A549 (cell line): Measurements from ENCODE around the gene SATB2.

Experiments used
- CBX8 ChIP-seq: fragments of 200-600 bp; sonication (generic); IDR thresholded peaks from 2 replicates; pipeline ENCODE4 v1.6.1; 2016
- CHD2 ChIP-seq: fragments of 150-350 bp; IDR thresholded peaks from 2 replicates; pipeline ENCODE4 v1.6.1; 2014; ENCODE audit warnings: low read length; ENCODE audit not compliant: partially characterized antibody
- EP300 ChIP-seq, 2 experiments: fragments of >200 bp; sonication (Bioruptor Twin); formaldehyde crosslinking; IDR thresholded peaks; 2 replicates in 1 of 2; 3 replicates in 1 of 2; pipeline ENCODE4 v1.6.1; 2016 to 2017
- HOXB13 ChIP-seq: fragments of 250-450 bp; sonication (Bioruptor Pico); IDR thresholded peaks from 2 replicates; pipeline ENCODE4 v1.5.0; 2020; ENCODE audit warnings: low read depth, mild to moderate bottlenecking, moderate library complexity
- JUN ChIP-seq, 2 experiments: fragments of >200 bp; sonication (Bioruptor Twin); formaldehyde crosslinking; IDR thresholded peaks; 2 replicates in 1 of 2; 3 replicates in 1 of 2; pipeline ENCODE4 v1.6.1; 2016 to 2017
- NFE2L2 ChIP-seq: fragments of 150-350 bp; conservative IDR thresholded peaks from 2 replicates; pipeline ENCODE4 v1.6.1; 2014; ENCODE audit warnings: low read length
- POLR2A ChIP-seq: IDR thresholded peaks from 2 replicates; pipeline ENCODE4 v1.6.1; 2012; ENCODE audit warnings: mild to moderate bottlenecking, low read length
- RAD21 ChIP-seq, 2 experiments: fragments of >200 bp in 1 of 2; sonication (Bioruptor Twin) in 1 of 2; formaldehyde crosslinking in 1 of 2; IDR thresholded peaks in 1 of 2; conservative IDR thresholded peaks in 1 of 2; 2 replicates in 1 of 2; 3 replicates in 1 of 2; pipeline ENCODE4 v1.6.1; 2012 to 2018; ENCODE audit warnings: inconsistent platforms in 1 of 2
- RFX5 ChIP-seq: fragments of 450-650 bp; IDR thresholded peaks from 2 replicates; pipeline ENCODE4 v1.7.1; 2014; ENCODE audit warnings: antibody characterized with exemption, mild to moderate bottlenecking, moderate library complexity
- TP53 ChIP-seq: fragments of 250-450 bp; sonication (Bioruptor Pico); IDR thresholded peaks from 2 replicates; pipeline ENCODE4 v1.5.0; 2021; ENCODE audit warnings: mild to moderate bottlenecking, moderate library complexity
- TF ChIP-seq, protein P1 (sequence below): fragments of >200 bp; sonication (Bioruptor Twin); formaldehyde crosslinking; IDR thresholded peaks from 3 replicates; pipeline ENCODE4 v1.5.1; 2016
- TF ChIP-seq, protein P2 (sequence below): IDR thresholded peaks from 2 replicates; pipeline ENCODE4 v1.6.1; 2012; ENCODE audit warnings: low read depth, borderline replicate concordance
- TF ChIP-seq, protein P3 (sequence below): fragments of 200-600 bp; sonication (generic); IDR thresholded peaks from 2 replicates; pipeline ENCODE4 v1.6.1; 2016; ENCODE audit warnings: antibody characterized with exemption, mild to moderate bottlenecking, moderate library complexity

DNA sequence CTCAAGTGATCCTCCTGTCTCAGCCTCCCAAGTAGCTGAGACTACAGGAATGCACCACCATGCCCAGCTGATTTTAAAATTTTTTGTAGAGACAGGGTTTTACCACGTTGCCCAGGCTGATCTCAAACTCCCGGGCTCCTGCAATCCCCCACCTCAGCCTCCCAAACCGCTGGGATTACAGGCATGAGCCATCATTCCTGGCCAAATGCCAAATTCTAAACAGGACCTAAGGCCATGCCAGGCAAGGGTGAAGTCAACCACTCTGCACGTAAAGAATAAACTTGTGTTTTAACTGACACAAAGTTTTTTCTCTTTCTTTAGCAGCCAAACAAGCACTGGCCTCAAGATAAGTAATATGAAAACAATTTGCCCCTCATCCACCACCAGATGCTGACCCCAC lies 37.4 kb upstream of the SATB2 start:
- no peak for TF ChIP-seq HOXB13 (CRISPR knock-in tag)
- no peak for TF ChIP-seq POLR2A
- TF ChIP-seq, protein P1, sequence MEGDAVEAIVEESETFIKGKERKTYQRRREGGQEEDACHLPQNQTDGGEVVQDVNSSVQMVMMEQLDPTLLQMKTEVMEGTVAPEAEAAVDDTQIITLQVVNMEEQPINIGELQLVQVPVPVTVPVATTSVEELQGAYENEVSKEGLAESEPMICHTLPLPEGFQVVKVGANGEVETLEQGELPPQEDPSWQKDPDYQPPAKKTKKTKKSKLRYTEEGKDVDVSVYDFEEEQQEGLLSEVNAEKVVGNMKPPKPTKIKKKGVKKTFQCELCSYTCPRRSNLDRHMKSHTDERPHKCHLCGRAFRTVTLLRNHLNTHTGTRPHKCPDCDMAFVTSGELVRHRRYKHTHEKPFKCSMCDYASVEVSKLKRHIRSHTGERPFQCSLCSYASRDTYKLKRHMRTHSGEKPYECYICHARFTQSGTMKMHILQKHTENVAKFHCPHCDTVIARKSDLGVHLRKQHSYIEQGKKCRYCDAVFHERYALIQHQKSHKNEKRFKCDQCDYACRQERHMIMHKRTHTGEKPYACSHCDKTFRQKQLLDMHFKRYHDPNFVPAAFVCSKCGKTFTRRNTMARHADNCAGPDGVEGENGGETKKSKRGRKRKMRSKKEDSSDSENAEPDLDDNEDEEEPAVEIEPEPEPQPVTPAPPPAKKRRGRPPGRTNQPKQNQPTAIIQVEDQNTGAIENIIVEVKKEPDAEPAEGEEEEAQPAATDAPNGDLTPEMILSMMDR: no peak
- no peak for TF ChIP-seq TP53 (CRISPR knock-in tag)
- no peak for TF ChIP-seq JUN (IDR thresholded peaks at IDR 0.05)
- TF ChIP-seq CBX8: no peak
- TF ChIP-seq EP300 (IDR thresholded peaks at IDR 0.05): no peak
- TF ChIP-seq RFX5: no peak
- no peak for TF ChIP-seq NFE2L2
- TF ChIP-seq, protein P2, sequence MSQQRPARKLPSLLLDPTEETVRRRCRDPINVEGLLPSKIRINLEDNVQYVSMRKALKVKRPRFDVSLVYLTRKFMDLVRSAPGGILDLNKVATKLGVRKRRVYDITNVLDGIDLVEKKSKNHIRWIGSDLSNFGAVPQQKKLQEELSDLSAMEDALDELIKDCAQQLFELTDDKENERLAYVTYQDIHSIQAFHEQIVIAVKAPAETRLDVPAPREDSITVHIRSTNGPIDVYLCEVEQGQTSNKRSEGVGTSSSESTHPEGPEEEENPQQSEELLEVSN: no peak
- no peak for TF ChIP-seq RAD21 (conservative IDR thresholded peaks at IDR 0.05 in 1 of 2, IDR thresholded peaks at IDR 0.05 in 1 of 2)
- TF ChIP-seq CHD2: no peak
- TF ChIP-seq, protein P3, sequence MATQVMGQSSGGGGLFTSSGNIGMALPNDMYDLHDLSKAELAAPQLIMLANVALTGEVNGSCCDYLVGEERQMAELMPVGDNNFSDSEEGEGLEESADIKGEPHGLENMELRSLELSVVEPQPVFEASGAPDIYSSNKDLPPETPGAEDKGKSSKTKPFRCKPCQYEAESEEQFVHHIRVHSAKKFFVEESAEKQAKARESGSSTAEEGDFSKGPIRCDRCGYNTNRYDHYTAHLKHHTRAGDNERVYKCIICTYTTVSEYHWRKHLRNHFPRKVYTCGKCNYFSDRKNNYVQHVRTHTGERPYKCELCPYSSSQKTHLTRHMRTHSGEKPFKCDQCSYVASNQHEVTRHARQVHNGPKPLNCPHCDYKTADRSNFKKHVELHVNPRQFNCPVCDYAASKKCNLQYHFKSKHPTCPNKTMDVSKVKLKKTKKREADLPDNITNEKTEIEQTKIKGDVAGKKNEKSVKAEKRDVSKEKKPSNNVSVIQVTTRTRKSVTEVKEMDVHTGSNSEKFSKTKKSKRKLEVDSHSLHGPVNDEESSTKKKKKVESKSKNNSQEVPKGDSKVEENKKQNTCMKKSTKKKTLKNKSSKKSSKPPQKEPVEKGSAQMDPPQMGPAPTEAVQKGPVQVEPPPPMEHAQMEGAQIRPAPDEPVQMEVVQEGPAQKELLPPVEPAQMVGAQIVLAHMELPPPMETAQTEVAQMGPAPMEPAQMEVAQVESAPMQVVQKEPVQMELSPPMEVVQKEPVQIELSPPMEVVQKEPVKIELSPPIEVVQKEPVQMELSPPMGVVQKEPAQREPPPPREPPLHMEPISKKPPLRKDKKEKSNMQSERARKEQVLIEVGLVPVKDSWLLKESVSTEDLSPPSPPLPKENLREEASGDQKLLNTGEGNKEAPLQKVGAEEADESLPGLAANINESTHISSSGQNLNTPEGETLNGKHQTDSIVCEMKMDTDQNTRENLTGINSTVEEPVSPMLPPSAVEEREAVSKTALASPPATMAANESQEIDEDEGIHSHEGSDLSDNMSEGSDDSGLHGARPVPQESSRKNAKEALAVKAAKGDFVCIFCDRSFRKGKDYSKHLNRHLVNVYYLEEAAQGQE: no peak
